Measurements from ENCODE around the gene STK32C. TPM values are rescaled to one million over a fixed set of nuclear protein-coding genes. Genes with fewer than 3 reads are reported as not detected.

The STK32C gene
- total RNA-seq, 1 donor from 2014 or later: 12.2 TPM

DNA sequence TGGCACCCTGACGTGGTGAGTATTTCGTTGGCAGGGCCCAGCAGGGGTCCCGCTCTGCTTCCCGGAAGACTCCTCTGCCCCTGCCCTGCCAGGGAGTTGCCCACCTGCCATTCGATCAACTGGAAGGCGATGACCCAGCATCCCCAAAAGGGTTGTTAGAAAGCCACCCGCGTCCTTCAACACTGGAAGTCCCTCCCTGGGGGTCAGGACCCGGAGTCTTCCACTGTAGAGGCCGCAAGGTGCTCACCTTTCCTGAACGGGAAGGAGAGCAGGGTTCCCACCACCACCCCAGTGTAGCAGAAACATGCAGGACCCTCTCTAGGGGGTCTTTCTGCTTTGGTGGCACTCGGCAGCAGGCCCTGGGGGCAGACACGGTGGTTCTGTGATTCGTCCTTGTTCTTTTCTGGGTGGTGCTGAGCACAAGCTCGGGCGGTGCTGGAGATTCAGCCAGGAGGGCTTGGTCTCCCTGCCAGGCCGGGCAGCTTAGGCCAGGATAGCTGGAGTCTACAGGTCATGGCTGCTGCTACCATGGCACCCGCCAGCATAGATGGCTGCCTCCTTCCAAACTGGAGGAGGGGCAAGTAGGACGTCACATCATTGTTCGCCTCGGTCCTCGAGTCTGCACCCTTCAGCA is 140.6 kb downstream of the STK32C start:
- DNase-seq (ENCODE audit: low read depth): no peak
- Histone ChIP-seq H3K4me3 (ENCODE audit: low read depth, low read length) (no peak overlapping the region), H3K27me3 (ENCODE audit: control insufficient read depth, insufficient read depth, low read length) (peaks cover 37% of the 10 kb centered on the region), H3K36me3 (ENCODE audit: control insufficient read depth, insufficient read depth, low read length) (no peaks in the 10 kb centered on the region)
- TF ChIP-seq, protein P1, sequence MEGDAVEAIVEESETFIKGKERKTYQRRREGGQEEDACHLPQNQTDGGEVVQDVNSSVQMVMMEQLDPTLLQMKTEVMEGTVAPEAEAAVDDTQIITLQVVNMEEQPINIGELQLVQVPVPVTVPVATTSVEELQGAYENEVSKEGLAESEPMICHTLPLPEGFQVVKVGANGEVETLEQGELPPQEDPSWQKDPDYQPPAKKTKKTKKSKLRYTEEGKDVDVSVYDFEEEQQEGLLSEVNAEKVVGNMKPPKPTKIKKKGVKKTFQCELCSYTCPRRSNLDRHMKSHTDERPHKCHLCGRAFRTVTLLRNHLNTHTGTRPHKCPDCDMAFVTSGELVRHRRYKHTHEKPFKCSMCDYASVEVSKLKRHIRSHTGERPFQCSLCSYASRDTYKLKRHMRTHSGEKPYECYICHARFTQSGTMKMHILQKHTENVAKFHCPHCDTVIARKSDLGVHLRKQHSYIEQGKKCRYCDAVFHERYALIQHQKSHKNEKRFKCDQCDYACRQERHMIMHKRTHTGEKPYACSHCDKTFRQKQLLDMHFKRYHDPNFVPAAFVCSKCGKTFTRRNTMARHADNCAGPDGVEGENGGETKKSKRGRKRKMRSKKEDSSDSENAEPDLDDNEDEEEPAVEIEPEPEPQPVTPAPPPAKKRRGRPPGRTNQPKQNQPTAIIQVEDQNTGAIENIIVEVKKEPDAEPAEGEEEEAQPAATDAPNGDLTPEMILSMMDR (IDR thresholded peaks at IDR 0.05; ENCODE audit: insufficient read depth, low read length, poor library complexity, severe bottlenecking): no peak

DNA sequence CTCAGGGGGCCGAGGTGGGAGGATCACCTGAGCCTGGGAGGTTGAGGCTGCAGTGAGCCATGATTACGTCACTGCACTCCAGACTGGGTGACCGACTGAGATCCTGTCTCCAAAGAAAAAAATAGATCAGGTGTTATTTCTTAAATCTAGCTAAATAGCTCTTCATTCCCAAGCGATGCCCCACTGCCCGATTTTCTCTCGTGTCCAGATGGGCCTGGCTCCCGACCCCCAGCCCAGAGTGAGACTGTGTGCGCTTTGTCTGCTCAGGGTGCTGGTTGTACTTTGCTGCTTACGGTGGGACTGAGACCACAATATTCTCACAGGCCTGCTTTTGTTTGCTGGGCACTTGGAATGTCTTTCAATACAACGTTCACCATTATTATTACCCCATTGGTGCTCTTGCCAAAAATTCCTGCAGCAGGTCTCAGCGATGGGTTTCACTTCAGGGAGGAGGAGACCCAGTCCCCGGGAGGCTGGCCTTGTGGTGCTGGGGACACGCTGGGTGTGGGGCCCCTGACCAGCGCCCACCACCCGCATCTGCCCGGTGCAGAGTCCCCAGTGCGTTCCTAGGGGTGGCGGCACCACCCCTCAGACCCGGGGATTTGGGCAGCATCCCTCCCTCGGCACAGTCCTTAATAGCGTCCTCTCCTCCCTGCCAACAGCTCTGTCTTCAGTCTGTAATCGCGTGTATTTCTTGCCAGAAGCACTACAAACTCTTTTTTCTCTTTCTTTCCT is 141.4 kb downstream of the STK32C start:
- H3K4me3 ChIP-seq (ENCODE audit: low read depth, low read length): no peak overlapping the region
- no peak for DNase-seq (ENCODE audit: low read depth)
- peaks cover 35% of the 10 kb centered on the region for H3K27me3 ChIP-seq (ENCODE audit: control insufficient read depth, insufficient read depth, low read length)
- no peaks in the 10 kb centered on the region for H3K36me3 ChIP-seq (ENCODE audit: control insufficient read depth, insufficient read depth, low read length)
- TF ChIP-seq, protein P1 (IDR thresholded peaks at IDR 0.05; ENCODE audit: insufficient read depth, low read length, poor library complexity, severe bottlenecking): no peak

DNA sequence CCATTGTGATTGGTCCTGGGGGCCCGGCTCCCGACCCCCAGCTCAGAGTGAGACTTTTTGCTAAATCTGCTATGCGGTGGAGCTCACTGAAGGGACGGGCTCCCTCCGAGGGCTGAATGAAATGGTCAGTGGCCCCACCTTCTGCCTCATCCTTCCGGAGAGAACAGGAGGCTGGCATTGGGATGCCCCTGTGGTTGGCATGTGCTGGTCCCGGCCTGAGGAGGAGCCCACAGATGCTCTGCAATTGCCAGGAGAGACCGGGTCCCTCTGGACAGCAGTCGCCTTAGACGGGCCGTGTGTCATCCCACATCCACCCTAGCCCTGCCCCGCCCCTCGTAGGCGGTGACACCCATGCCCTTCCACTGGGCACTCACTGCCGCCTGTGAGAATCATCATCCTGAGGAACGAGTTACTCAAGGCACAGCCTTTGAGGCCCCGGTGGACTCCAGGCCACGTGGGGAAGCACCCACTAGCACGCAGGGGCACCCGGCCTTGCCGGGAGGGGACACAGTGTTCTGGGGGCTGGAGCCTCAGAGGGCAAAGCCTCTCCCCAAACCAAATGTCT is 142.3 kb downstream of the STK32C start:
- TF ChIP-seq, protein P1 (IDR thresholded peaks at IDR 0.05; ENCODE audit: insufficient read depth, low read length, poor library complexity, severe bottlenecking): no peak

DNA sequence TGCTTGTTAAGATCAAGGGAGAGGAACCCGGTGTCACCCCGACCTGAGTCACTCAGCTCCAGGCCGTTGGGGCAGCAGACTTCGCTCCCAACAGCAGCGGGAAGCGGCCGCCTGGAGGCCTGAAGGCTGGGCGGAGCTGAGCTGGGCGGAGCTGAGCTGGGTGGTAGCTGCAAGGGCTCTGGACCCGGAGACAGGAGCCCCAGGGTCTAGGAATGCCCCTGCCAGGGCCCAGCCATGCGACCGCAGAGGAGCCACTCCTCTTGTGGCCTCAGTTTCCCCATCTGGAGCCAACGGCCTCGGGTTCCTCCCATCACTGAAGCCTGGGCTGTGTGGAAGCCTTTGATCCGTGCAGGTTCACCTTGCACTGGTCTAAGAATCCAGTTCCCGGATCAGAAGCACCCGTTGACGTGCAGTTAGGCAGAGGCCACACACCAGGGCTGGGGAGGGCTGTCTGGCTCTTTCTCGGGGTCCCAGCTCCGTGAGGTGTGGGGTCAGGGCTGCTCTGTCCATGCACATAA is 142.9 kb downstream of the STK32C start:
- DNase-seq (ENCODE audit: low read depth): no peak
- H3K36me3 ChIP-seq (ENCODE audit: control insufficient read depth, insufficient read depth, low read length): no peaks in the 10 kb centered on the region
- TF ChIP-seq, protein P1 (IDR thresholded peaks at IDR 0.05; ENCODE audit: insufficient read depth, low read length, poor library complexity, severe bottlenecking): no peak
- peaks cover 24% of the 10 kb centered on the region for H3K27me3 ChIP-seq (ENCODE audit: control insufficient read depth, insufficient read depth, low read length)
- no peak overlapping the region for H3K4me3 ChIP-seq (ENCODE audit: low read depth, low read length)

More for the DNA sequence above, 142.3 kb downstream of the STK32C start:
- Histone ChIP-seq H3K36me3 (ENCODE audit: control insufficient read depth, insufficient read depth, low read length) (no peaks in the 10 kb centered on the region), H3K27me3 (ENCODE audit: control insufficient read depth, insufficient read depth, low read length) (peaks cover 28% of the 10 kb centered on the region), H3K4me3 (ENCODE audit: low read depth, low read length) (no peak overlapping the region)
- no peak for DNase-seq (ENCODE audit: low read depth)

DNA sequence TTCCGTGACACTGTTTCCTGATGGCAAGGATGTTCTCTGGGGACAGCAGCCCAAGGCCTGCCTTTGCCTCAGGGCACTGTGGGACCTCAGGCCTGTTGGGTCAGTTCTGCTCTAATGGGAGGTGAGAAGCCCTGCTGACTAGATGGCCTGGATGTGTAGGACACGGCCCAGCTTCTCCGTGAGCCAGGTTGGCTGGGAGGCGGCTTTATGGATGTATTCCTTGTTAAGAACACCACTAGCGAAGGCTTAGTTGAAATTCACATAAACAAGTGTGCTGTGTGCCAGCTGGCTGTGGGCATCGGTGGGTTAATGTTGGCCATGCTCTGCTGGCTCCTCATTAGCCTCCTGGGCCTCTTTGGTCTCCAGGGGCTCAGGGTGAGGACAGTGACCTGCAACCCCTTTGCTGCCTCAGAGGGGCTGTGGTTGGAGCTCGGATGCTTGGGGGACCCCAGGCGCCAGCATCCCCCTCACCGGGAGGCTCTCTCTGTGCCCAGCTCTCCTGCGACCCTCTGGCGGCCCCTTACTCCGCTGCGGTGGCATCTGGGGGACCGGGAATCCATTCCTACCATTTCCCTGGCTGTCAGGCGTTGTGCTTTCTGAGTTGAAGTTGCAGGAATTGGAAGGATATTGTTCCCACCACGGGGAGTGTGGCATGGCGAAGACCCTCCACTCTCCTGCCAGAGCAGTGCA is 143.8 kb downstream of the STK32C start:
- no peak overlapping the region for H3K4me3 ChIP-seq (ENCODE audit: low read depth, low read length)
- H3K36me3 ChIP-seq (ENCODE audit: control insufficient read depth, insufficient read depth, low read length): no peaks in the 10 kb centered on the region
- H3K27me3 ChIP-seq (ENCODE audit: control insufficient read depth, insufficient read depth, low read length): peaks cover 24% of the 10 kb centered on the region
- no peak for DNase-seq (ENCODE audit: low read depth)
- TF ChIP-seq, protein P1 (IDR thresholded peaks at IDR 0.05; ENCODE audit: insufficient read depth, low read length, poor library complexity, severe bottlenecking): no peak

Data from kidney epithelial cell (primary cell).